Vagina (tissue), 2 donors: ENCODE data around the gene VPS35L. TPM values are rescaled to one million over a fixed set of nuclear protein-coding genes. Genes with fewer than 3 reads are reported as not detected.

Source experiments
- DNase-seq, 2 donors: peaks; one replicate each; pipeline ENCODE4 v3.0.0-alpha.2; 2017; ENCODE audit errors: extremely low spot score in 2 of 2
- H3K27ac ChIP-seq: fragments of 200-600 bp; sonication (generic); one replicate; pipeline ENCODE4 v1.5.1; 2019
- H3K27me3 ChIP-seq: fragments of 200-600 bp; sonication (generic); one replicate; pipeline ENCODE4 v1.5.1; 2019
- H3K36me3 ChIP-seq, 2 donors: fragments of 200-600 bp; sonication (generic); one replicate each; pipeline ENCODE4 v1.5.1; 2017 to 2019
- H3K4me1 ChIP-seq: fragments of 200-600 bp; sonication (generic); one replicate; pipeline ENCODE4 v1.5.1; 2019
- H3K4me3 ChIP-seq, 2 donors: fragments of 200-600 bp; sonication (generic); 1 replicate in 1 of 2; 2 replicates in 1 of 2; pipeline ENCODE4 v1.5.1; 2016 to 2019
- H3K9me3 ChIP-seq: fragments of 200-600 bp; sonication (generic); one replicate; pipeline ENCODE4 v1.5.1; 2019
- POLR2A ChIP-seq, 2 donors: fragments of 450-650 bp; IDR thresholded peaks; one replicate each; pipeline ENCODE4 v1.6.1; 2017; ENCODE audit warnings: antibody characterized with exemption in 2 of 2, mild to moderate bottlenecking in 2 of 2, moderate library complexity in 2 of 2
- POLR2AphosphoS5 ChIP-seq, 2 donors: sonication (generic); formaldehyde crosslinking; IDR thresholded peaks; one replicate each; pipeline ENCODE4 v1.9.0; 2017; ENCODE audit warnings: antibody characterized with exemption in 2 of 2, mild to moderate bottlenecking in 2 of 2, low read depth in 1 of 2; ENCODE audit not compliant: insufficient read depth in 1 of 2
- intact Hi-C: fragments of 100-400 bp; cut with DNase I; formaldehyde crosslinking; loops from one replicate; pipeline ENCODE4 v1.15.1; 2023
- total RNA-seq: library from RNA; depleted of rRNA; stranded (reverse); fragments of >200 nt; gene quantifications from one replicate; pipeline ENCODE4 v1.2.3, GENCODE V29; 2016
- TF ChIP-seq, protein P1 (sequence below), 3 experiments: fragments of 450-650 bp in 2 of 3; fragments of 200-600 bp in 1 of 3; sonication (generic) in 1 of 3; IDR thresholded peaks; one replicate each; pipeline ENCODE4 v1.5.1; 2017 to 2019; ENCODE audit warnings: antibody characterized with exemption in 3 of 3, mild to moderate bottlenecking in 2 of 3, moderate library complexity in 2 of 3

VPS35L gene
- total RNA-seq, 1 donor from 2014 or later, result 39.8 TPM

DNA sequence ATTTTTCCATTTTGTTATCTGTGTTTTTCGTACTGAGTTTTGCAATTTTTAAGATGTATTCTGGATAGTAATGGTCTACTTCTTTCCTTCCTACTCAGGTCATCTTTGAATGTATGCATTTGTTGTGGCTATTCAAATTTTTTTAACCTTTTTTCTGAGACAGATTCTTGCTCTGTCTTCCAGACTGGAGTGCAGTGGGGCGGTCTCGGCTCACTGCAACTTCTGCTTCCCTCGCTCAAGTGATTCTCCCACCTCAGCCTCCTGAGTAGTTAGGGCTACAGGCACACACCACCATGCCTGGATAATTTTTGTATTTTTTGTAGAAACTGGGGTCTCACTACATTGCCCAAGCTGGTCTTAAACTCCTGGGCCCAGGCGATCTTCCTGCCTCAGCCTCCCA lies 33.6 kb downstream of the VPS35L start:
- H3K36me3 ChIP-seq, result peaks cover 0 to 30% of the 10 kb centered on the region in 2 donors
- TF ChIP-seq, protein P1, sequence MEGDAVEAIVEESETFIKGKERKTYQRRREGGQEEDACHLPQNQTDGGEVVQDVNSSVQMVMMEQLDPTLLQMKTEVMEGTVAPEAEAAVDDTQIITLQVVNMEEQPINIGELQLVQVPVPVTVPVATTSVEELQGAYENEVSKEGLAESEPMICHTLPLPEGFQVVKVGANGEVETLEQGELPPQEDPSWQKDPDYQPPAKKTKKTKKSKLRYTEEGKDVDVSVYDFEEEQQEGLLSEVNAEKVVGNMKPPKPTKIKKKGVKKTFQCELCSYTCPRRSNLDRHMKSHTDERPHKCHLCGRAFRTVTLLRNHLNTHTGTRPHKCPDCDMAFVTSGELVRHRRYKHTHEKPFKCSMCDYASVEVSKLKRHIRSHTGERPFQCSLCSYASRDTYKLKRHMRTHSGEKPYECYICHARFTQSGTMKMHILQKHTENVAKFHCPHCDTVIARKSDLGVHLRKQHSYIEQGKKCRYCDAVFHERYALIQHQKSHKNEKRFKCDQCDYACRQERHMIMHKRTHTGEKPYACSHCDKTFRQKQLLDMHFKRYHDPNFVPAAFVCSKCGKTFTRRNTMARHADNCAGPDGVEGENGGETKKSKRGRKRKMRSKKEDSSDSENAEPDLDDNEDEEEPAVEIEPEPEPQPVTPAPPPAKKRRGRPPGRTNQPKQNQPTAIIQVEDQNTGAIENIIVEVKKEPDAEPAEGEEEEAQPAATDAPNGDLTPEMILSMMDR (IDR thresholded peaks at IDR 0.05), result no peak
- no peak for TF ChIP-seq POLR2AphosphoS5 (IDR thresholded peaks at IDR 0.05; ENCODE audit: insufficient read depth in 1 of 2, low read depth in 1 of 2)
- TF ChIP-seq POLR2A (IDR thresholded peaks at IDR 0.05), result no peak
- H3K27ac ChIP-seq, result peak overlapping the region; percentile 77
- intact Hi-C loops, result no loop called here
- peaks cover 19% of the 10 kb centered on the region for H3K4me1 ChIP-seq
- no peak overlapping the region for H3K4me3 ChIP-seq
- DNase-seq, result no peak
- H3K27me3 ChIP-seq, result no peaks in the 10 kb centered on the region
- no peaks in the 10 kb centered on the region for H3K9me3 ChIP-seq

- H3K36me3 ChIP-seq, result peaks cover 0 to 23% of the 10 kb centered on the region in 2 donors
- H3K4me1 ChIP-seq, result peaks cover 20% of the 10 kb centered on the region
- DNase-seq, result no peak
- H3K9me3 ChIP-seq, result no peaks in the 10 kb centered on the region
- no peaks in the 10 kb centered on the region for H3K27me3 ChIP-seq
- H3K4me3 ChIP-seq, result no peak overlapping the region
- no peak for TF ChIP-seq POLR2A (IDR thresholded peaks at IDR 0.05)
- no peak for TF ChIP-seq POLR2AphosphoS5 (IDR thresholded peaks at IDR 0.05; ENCODE audit: insufficient read depth in 1 of 2, low read depth in 1 of 2)
- TF ChIP-seq, protein P1 (IDR thresholded peaks at IDR 0.05), result no peak
- intact Hi-C loops, result no loop called here
- peak overlapping the region; percentile 77 for H3K27ac ChIP-seq
These were observed 34.3 kb downstream of the VPS35L start for GRCh38 chr16:19589771-19590302.

- Histone ChIP-seq H3K27ac (peak overlapping the region; percentile 28), H3K27me3 (no peaks in the 10 kb centered on the region), H3K9me3 (no peaks in the 10 kb centered on the region), H3K36me3 (peaks cover 0 to 18% of the 10 kb centered on the region in 2 donors), H3K4me3 (no peak overlapping the region), H3K4me1 (peaks cover 20% of the 10 kb centered on the region)
- intact Hi-C loops, result no loop called here
- TF ChIP-seq, protein P1 (IDR thresholded peaks at IDR 0.05), result no peak
- TF ChIP-seq POLR2A (IDR thresholded peaks at IDR 0.05) (no peak), POLR2AphosphoS5 (IDR thresholded peaks at IDR 0.05; ENCODE audit: insufficient read depth in 1 of 2, low read depth in 1 of 2) (no peak)
- no peak for DNase-seq
These were observed 39.7 kb downstream of the VPS35L start for GRCh38 chr16:19595043-19595767.

GRCh38 chr16:19598805-19599510 lies 43.5 kb downstream of the VPS35L start:
- no peaks in the 10 kb centered on the region for H3K27me3 ChIP-seq
- H3K4me3 ChIP-seq, result no peak overlapping the region
- DNase-seq, result no peak
- intact Hi-C loops, result no loop called here
- H3K4me1 ChIP-seq, result peaks cover 25% of the 10 kb centered on the region
- H3K27ac ChIP-seq, result no peak overlapping the region
- no peaks in the 10 kb centered on the region for H3K9me3 ChIP-seq
- no peak for TF ChIP-seq POLR2AphosphoS5 (IDR thresholded peaks at IDR 0.05; ENCODE audit: insufficient read depth in 1 of 2, low read depth in 1 of 2)
- TF ChIP-seq POLR2A (IDR thresholded peaks at IDR 0.05), result no peak
- TF ChIP-seq, protein P1 (IDR thresholded peaks at IDR 0.05), result no peak
- peaks cover 0 to 11% of the 10 kb centered on the region in 2 donors for H3K36me3 ChIP-seq
